H1 (cell line): ENCODE measurements around the gene DZIP1L. TPM values are rescaled to one million over a fixed set of nuclear protein-coding genes. Genes with fewer than 3 reads are reported as not detected.

Experiments
- CTCF ChIA-PET: fragments of 300-600 bp; sonication (Branson Sonifier 250); formaldehyde crosslinking; loops from one replicate; lab custom pipeline; 2021; ENCODE audit not compliant: partially characterized antibody; lab: Charles Lee
- POLR2A ChIA-PET: fragments of 300-600 bp; sonication (Branson Sonifier 250); formaldehyde crosslinking; loops from one replicate; lab custom pipeline; 2021; ENCODE audit warnings: inconsistent platforms; ENCODE audit not compliant: partially characterized antibody; lab: Charles Lee
- DNase-seq, 2 experiments: peaks; one replicate each; pipeline versions ENCODE4 v3.0.0 to v3.0.0-alpha.2; 2010 to 2022; ENCODE audit warnings: low spot score in 2 of 2, low read depth in 1 of 2, mixed read lengths in 1 of 2
- FAIRE-seq: peaks from 2 replicates; lab custom pipeline; 2011; peaks lifted over from hg19 to GRCh38; lab: Jason Lieb, UNC
- H2AFZ ChIP-seq: 2 replicates; pipeline ENCODE4 v1.8.1; 2012; ENCODE audit warnings: low read length, inconsistent platforms
- H2AK5ac ChIP-seq: 2 replicates; pipeline ENCODE4 v1.6.1; 2013; ENCODE audit warnings: low read depth, low read length
- H2BK120ac ChIP-seq: replicated peaks from 2 replicates; pipeline ENCODE3; 2013; ENCODE audit warnings: low read depth, low read length, inconsistent platforms
- H2BK12ac ChIP-seq: 2 replicates; pipeline ENCODE4 v1.6.1; 2013; ENCODE audit warnings: low read depth, low read length
- H2BK15ac ChIP-seq: 2 replicates; pipeline ENCODE4 v1.6.1; 2013; ENCODE audit warnings: low read length
- H2BK20ac ChIP-seq: 2 replicates; pipeline ENCODE4 v1.6.1; 2013; ENCODE audit warnings: low read length
- H2BK5ac ChIP-seq: 2 replicates; pipeline ENCODE4 v1.6.1; 2013; ENCODE audit warnings: low read depth, low read length
- H3K14ac ChIP-seq: 2 replicates; pipeline ENCODE4 v1.6.1; 2013; ENCODE audit warnings: inconsistent platforms; ENCODE audit not compliant: insufficient read length
- H3K18ac ChIP-seq: 2 replicates; pipeline ENCODE4 v1.6.1; 2013; ENCODE audit warnings: low read length; ENCODE audit errors: extremely low read depth
- H3K23ac ChIP-seq: 2 replicates; pipeline ENCODE4 v1.6.1; 2013; ENCODE audit warnings: inconsistent platforms; ENCODE audit not compliant: insufficient read length
- H3K23me2 ChIP-seq: 2 replicates; pipeline ENCODE4 v1.6.1; 2013; ENCODE audit warnings: low read depth, low read length
- H3K27ac ChIP-seq: 2 replicates; pipeline ENCODE4 v1.6.1; 2011; ENCODE audit warnings: low read depth, low read length, inconsistent platforms
- H3K27me3 ChIP-seq, 4 experiments: replicated peaks in 1 of 4; 1 replicate in 1 of 4; 2 replicates in 3 of 4; pipeline versions ENCODE4 v1.6.1 to v1.8.1; 2011 to 2013; ENCODE audit warnings: low read length in 3 of 4, mild to moderate bottlenecking in 3 of 4, inconsistent platforms in 2 of 4, mixed read lengths in 2 of 4, moderate library complexity in 1 of 4; ENCODE audit not compliant: control insufficient read depth in 3 of 4, insufficient read depth in 3 of 4; ENCODE audit errors: extremely low read depth in 1 of 4
- H3K36me3 ChIP-seq, 4 experiments: 2 replicates each; pipeline versions ENCODE4 v1.6.1 to v1.8.1; 2011 to 2013; ENCODE audit warnings: mild to moderate bottlenecking in 4 of 4, low read length in 3 of 4, moderate library complexity in 2 of 4, control low read depth in 1 of 4, inconsistent platforms in 1 of 4; ENCODE audit not compliant: insufficient read depth in 4 of 4, control insufficient read depth in 2 of 4
- H3K4ac ChIP-seq: replicated peaks from 2 replicates; pipeline ENCODE3; 2013; ENCODE audit warnings: low read length, low read depth, mixed read lengths, inconsistent platforms; ENCODE audit not compliant: insufficient read length
- H3K4me1 ChIP-seq, 4 experiments: replicated peaks in 1 of 4; 1 replicate in 1 of 4; 2 replicates in 3 of 4; pipeline versions ENCODE4 v1.6.1 to v1.8.1; 2011 to 2013; ENCODE audit warnings: low read length in 3 of 4, inconsistent platforms in 2 of 4, mixed read lengths in 1 of 4; ENCODE audit not compliant: insufficient read depth in 4 of 4, control insufficient read depth in 3 of 4
- H3K4me2 ChIP-seq, 2 experiments: 2 replicates each; pipeline versions ENCODE4 v1.6.1 to v1.8.1; 2011 to 2013; ENCODE audit warnings: low read depth in 2 of 2, low read length in 2 of 2, control low read depth in 1 of 2, inconsistent platforms in 1 of 2, mild to moderate bottlenecking in 1 of 2; ENCODE audit not compliant: insufficient read depth in 1 of 2
- H3K4me3 ChIP-seq, 4 experiments: fragments of 200-600, 300-600 bp in 1 of 4; sonication (generic), shearing (Covaris generic), sonication (Bioruptor Twin) in 1 of 4; 2 replicates each; pipeline versions ENCODE4 v1.5.1 to v1.8.1; 2011 to 2016; ENCODE audit warnings: low read length in 4 of 4, low read depth in 3 of 4, control low read depth in 2 of 4, inconsistent platforms in 2 of 4, mild to moderate bottlenecking in 2 of 4, mixed read lengths in 1 of 4, moderate library complexity in 1 of 4; ENCODE audit not compliant: insufficient read depth in 2 of 4; ENCODE audit errors: extremely low read depth in 1 of 4
- H3K56ac ChIP-seq: replicated peaks from 2 replicates; pipeline ENCODE3; 2013; ENCODE audit warnings: low read depth, mild to moderate bottlenecking, mixed read lengths, low read length, inconsistent platforms; ENCODE audit not compliant: insufficient read length
- H3K79me1 ChIP-seq: 2 replicates; pipeline ENCODE4 v1.6.1; 2013; ENCODE audit warnings: low read depth, low read length, control low read depth
- H3K79me2 ChIP-seq, 2 experiments: 2 replicates each; pipeline versions ENCODE4 v1.6.1 to v1.8.1; 2012 to 2013; ENCODE audit warnings: low read length in 2 of 2, mild to moderate bottlenecking in 2 of 2, inconsistent platforms in 1 of 2; ENCODE audit not compliant: insufficient read depth in 2 of 2, control insufficient read depth in 1 of 2
- H3K9ac ChIP-seq, 4 experiments: replicated peaks in 1 of 4; 1 replicate in 1 of 4; 2 replicates in 3 of 4; pipeline versions ENCODE4 v1.6.1 to v1.8.1; 2011 to 2013; ENCODE audit warnings: low read depth in 3 of 4, low read length in 3 of 4, control low read depth in 2 of 4, mild to moderate bottlenecking in 2 of 4, moderate library complexity in 2 of 4, inconsistent platforms in 1 of 4; ENCODE audit errors: extremely low read depth in 1 of 4
- H3K9me3 ChIP-seq, 2 experiments: 2 replicates each; pipeline versions ENCODE4 v1.6.1 to v1.8.1; 2012 to 2013; ENCODE audit warnings: mild to moderate bottlenecking in 2 of 2, moderate library complexity in 2 of 2, control low read depth in 1 of 2, inconsistent platforms in 1 of 2, low read depth in 1 of 2, low read length in 1 of 2, mixed read lengths in 1 of 2; ENCODE audit not compliant: insufficient read depth in 2 of 2
- H4K20me1 ChIP-seq, 2 experiments: replicated peaks in 1 of 2; 2 replicates each; pipeline versions ENCODE3 to v1.8.1; 2011 to 2013; ENCODE audit warnings: inconsistent platforms in 2 of 2, low read length in 2 of 2, mild to moderate bottlenecking in 1 of 2; ENCODE audit not compliant: insufficient read depth in 2 of 2, control insufficient read depth in 1 of 2
- H4K5ac ChIP-seq: 2 replicates; pipeline ENCODE4 v1.6.1; 2013; ENCODE audit warnings: low read length, low read depth, mixed read lengths, inconsistent platforms; ENCODE audit not compliant: insufficient read length
- H4K8ac ChIP-seq: 2 replicates; pipeline ENCODE4 v1.8.0; 2013; ENCODE audit warnings: mild to moderate bottlenecking, moderate library complexity, low read length, inconsistent platforms; ENCODE audit not compliant: insufficient read depth; ENCODE audit errors: extremely low read depth
- H4K91ac ChIP-seq: replicated peaks from 2 replicates; pipeline ENCODE3; 2013; ENCODE audit warnings: low read length, mixed read lengths, inconsistent platforms; ENCODE audit not compliant: insufficient read length
- ASH2L ChIP-seq: fragments of 200-600, 300-600 bp; sonication (generic); IDR thresholded peaks from one replicate; pipeline ENCODE4 v1.7.1; 2017; ENCODE audit warnings: low read length
- CBX8 ChIP-seq: fragments of 300-800, 300-1000 bp; sonication (generic); IDR thresholded peaks from 2 replicates; pipeline ENCODE4 v1.7.1; 2016; ENCODE audit warnings: low read depth, low read length, borderline replicate concordance
- KDM1A ChIP-seq: fragments of 200-600, 300-600 bp; sonication (generic); IDR thresholded peaks from 2 replicates; pipeline ENCODE4 v1.7.1; 2016; ENCODE audit warnings: mild to moderate bottlenecking, low read length, borderline replicate concordance
- WGBS, 2 experiments: shearing (Covaris generic) in 1 of 2; methylation state at CpG; one replicate each; pipeline versions ENCODE4 v1.1.6 to v1.1.7; 2013 to 2015; ENCODE audit warnings: low lambda C conversion rate in 2 of 2, mixed read lengths in 2 of 2, inconsistent platforms in 1 of 2, low coverage in 1 of 2, missing lambda C conversion rate in 1 of 2; ENCODE audit not compliant: insufficient replicate concordance in 2 of 2, insufficient coverage in 1 of 2, insufficient read length in 1 of 2; ENCODE audit errors: extremely low coverage in 1 of 2, missing lambda C conversion rate in 1 of 2; 5-methylcytosine and 5-hydroxymethylcytosine counted together
- polyA plus RNA-seq, 7 experiments: library from polyadenylated mRNA; depleted of rRNA in 3 of 7; stranded (reverse) in 5 of 7; unstranded in 2 of 7; fragments of >200 nt in 5 of 7; fragments of 200-250 nt in 2 of 7; gene quantifications; 1 replicate in 5 of 7; 2 replicates in 1 of 7; 4 replicates in 1 of 7; pipeline versions ENCODE4 v1.2.1 to v1.2.3, GENCODE V29; 2011 to 2013; ENCODE audit warnings: missing spikeins in 2 of 7, mixed read lengths in 2 of 7
- total RNA-seq: library from RNA; stranded (reverse); fragmentation: NEBNext Ultra II Directional; extraction: Animal tissue kit (Norgen Biotek cat#: 25700); gene quantifications from 2 replicates; pipeline ENCODE4 v1.2.1, GENCODE V29; 2021

The DZIP1L gene
- total and polyA plus RNA-seq, 2 of the 8 experiments (the other 6 are each of a cell fraction or from before 2014, with no cell fraction given): 6.5 to 8.3 TPM

- Histone ChIP-seq H2BK20ac (no peak overlapping the region), H4K5ac (no peak overlapping the region), H3K79me2 (no peaks in the 10 kb centered on the region), H3K4me2 (no peak overlapping the region), H3K14ac (no peak overlapping the region), H3K23ac (no peak overlapping the region), H3K9ac (no peak overlapping the region), H2BK120ac (no peak overlapping the region), H3K9me3 (no peaks in the 10 kb centered on the region), H2BK12ac (no peak overlapping the region), H2AK5ac (no peak overlapping the region), H2BK5ac (no peak overlapping the region), H2BK15ac (no peak overlapping the region), H3K4me1 (peaks cover 2 to 9% (median 4%) of the 10 kb centered on the region in 4 experiments; a peak in 5 of 7 replicates), H3K56ac (no peak overlapping the region), H4K91ac (no peak overlapping the region), H3K4ac (no peak overlapping the region), H3K27me3 (no peaks in the 10 kb centered on the region), H3K27ac (no peak overlapping the region), H3K79me1 (no peaks in the 10 kb centered on the region), H2AFZ (no peak overlapping the region), H3K36me3 (no peaks in the 10 kb centered on the region), H4K20me1 (peaks cover 0 to 3% of the 10 kb centered on the region in 2 experiments), H3K23me2 (peaks cover 5% of the 10 kb centered on the region; the same call in 1 of the 2 replicates), H3K4me3 (no peak overlapping the region), H3K18ac (no peak overlapping the region), H4K8ac (no peak overlapping the region)
- FAIRE-seq: no peak
- CTCF ChIA-PET: interaction anchor here (0.6 to 1.8 kb wide), 5 partner anchors 9 to 76 kb away, joined by 3 to 6 read pairs (median 3); partner anchors contain the start of gene DZIP1L
- POLR2A ChIA-PET: no interaction called here
- DNase-seq: no peak
- TF ChIP-seq CBX8: no peak
- TF ChIP-seq KDM1A: no peak
- TF ChIP-seq ASH2L: no peak
- WGBS, 2 experiments: 66% methylated on average over 5 of the region's 5 CpGs; no CpG with 5 or more reads in 1 of the 2 experiments
Observed at GRCh38 chr3:138047596-138048158, 67.7 kb downstream of the DZIP1L start.
